ENCODE measurements around the gene WDR1. TPM values are rescaled to one million over a fixed set of nuclear protein-coding genes. Genes with fewer than 3 reads are reported as not detected.

WDR1 gene
- polyA plus RNA-seq, 1 of the 3 experiments (the other 2 are of a cell fraction) = 310 TPM

DNA sequence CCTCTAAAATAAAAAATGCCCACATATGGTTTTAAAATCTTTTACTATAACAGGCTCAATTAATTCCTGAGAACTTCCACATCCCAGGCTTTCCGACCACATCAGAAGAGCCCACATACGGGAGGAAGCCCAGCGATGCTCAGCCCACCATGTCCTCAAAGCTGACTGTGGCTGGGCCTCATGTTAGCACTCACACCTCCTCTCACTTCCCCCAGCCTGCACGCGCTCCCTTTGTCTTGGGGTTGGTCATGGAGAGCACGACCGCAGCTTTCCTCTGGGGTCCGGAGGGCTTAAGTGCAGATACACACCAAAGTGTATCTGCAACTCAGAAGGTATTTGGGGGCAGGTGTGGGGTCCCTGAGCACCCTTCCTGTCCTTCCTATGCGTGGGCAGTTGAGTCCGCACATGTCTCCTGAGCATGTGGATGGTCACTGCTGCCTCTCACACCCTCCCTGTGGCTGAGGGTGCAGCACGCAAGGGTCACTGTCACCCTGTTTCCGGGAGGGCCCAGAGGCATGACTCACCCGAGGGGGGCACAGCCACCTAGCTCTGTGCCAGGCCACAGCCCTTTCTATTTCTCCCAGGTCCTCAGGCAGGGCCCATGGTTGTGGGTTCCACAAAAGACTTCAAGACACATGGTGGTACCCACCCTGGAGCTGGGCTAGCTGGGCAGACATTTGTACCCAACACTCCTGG lies 21.2 kb downstream of the WDR1 start:
- no peaks in the 10 kb centered on the region for H3K9me3 ChIP-seq
- H3K9ac ChIP-seq = peak overlapping the region; percentile 10; the same call in 1 of the 2 replicates
- no peaks in the 10 kb centered on the region for H3K27me3 ChIP-seq (ENCODE audit: insufficient read depth)
- 95% methylated on average over 9 of the region's 13 CpGs for WGBS (ENCODE audit: low lambda C conversion rate)
- peaks cover 21 to 35% of the 10 kb centered on the region in 2 experiments; a peak in 3 of 4 replicates for H3K4me1 ChIP-seq (ENCODE audit: control insufficient read depth in 1 of 2, insufficient read depth in 2 of 2, low read depth in 1 of 2, low read length in 1 of 2)
- no peaks in the 10 kb centered on the region for H3K9me2 ChIP-seq
- H4K20me1 ChIP-seq (ENCODE audit: insufficient read depth) = peaks cover 100% of the 10 kb centered on the region
- H3K27ac ChIP-seq (ENCODE audit: low read depth in 2 of 2, low read length in 1 of 2) = peak overlapping the region in 1 of 2 experiments; percentile 96; a peak in 2 of 4 replicates
- no peak overlapping the region for H3K4me3 ChIP-seq (ENCODE audit: low read depth in 2 of 2, low read length in 1 of 2)
- TF ChIP-seq FOXM1 (IDR thresholded peaks at IDR 0.05; ENCODE audit: low read depth) = no peak
- TF ChIP-seq YY1 (IDR thresholded peaks at IDR 0.05; ENCODE audit: low read depth) = no peak
- no peak for TF ChIP-seq MXI1 (IDR thresholded peaks at IDR 0.05; ENCODE audit: low read depth, low read length)
- no peak for TF ChIP-seq NRF1 (IDR thresholded peaks at IDR 0.05; ENCODE audit: low read depth, low read length)
- no peak for TF ChIP-seq RXRA (IDR thresholded peaks at IDR 0.05; ENCODE audit: borderline replicate concordance, low read depth)
- TF ChIP-seq EP300 (IDR thresholded peaks at IDR 0.05; ENCODE audit: borderline replicate concordance in 1 of 2, low read depth in 1 of 2, low read length in 1 of 2) = no peak
- peak overlapping the region; percentile 80 for H3K4me2 ChIP-seq
- H2AFZ ChIP-seq (ENCODE audit: low read depth) = no peak overlapping the region
- ChIA-PET CTCF (interaction anchor here (1.9 kb wide), 1 partner anchor 9 kb away, joined by 8 read pairs; no protein-coding TSS in a partner anchor), POLR2A (interaction anchor here (1.3 kb wide), 1 partner anchor 15 kb away, joined by 4 read pairs; no protein-coding TSS in a partner anchor)
- peaks cover 37% of the 10 kb centered on the region for H3F3A ChIP-seq (replicated peaks; ENCODE audit: insufficient read depth)
- H3K36me3 ChIP-seq (replicated peaks in 1 of 2; ENCODE audit: control insufficient read depth in 1 of 2, insufficient read depth in 2 of 2, low read length in 1 of 2) = peaks cover 37 to 89% of the 10 kb centered on the region in 2 experiments
- peaks cover 86% of the 10 kb centered on the region for H3K79me2 ChIP-seq (ENCODE audit: insufficient read depth)
- no peak for DNase-seq

DNA sequence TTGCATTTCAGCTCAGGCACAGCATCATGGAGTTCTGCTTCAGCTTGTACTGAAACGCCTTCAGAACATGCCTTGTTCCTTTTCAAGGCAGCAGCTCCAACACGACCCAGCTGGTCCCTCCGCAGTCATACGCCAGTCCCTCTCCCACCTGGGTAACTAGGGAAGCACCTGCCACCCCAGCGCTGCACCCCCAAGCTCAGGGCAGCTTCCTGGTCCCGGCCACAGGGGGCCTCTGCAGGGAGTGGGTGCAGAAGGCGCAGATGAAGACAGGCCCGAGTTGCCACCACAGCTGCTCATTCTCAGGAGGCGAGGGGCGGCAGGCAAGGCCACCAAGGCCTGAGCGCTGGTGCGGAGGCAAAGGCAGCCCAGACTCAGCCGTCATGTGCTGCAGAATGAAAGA lies 21.8 kb downstream of the WDR1 start:
- peaks cover 86% of the 10 kb centered on the region for H3K79me2 ChIP-seq (ENCODE audit: insufficient read depth)
- DNase-seq = no peak
- H3K4me3 ChIP-seq (ENCODE audit: low read depth in 2 of 2, low read length in 1 of 2) = no peak overlapping the region
- ChIA-PET POLR2A (interaction anchor here (1.3 kb wide), 1 partner anchor 14 kb away, joined by 4 read pairs; no protein-coding TSS in a partner anchor), CTCF (interaction anchor here (1.9 kb wide), 1 partner anchor 10 kb away, joined by 8 read pairs; no protein-coding TSS in a partner anchor)
- peaks cover 100% of the 10 kb centered on the region for H4K20me1 ChIP-seq (ENCODE audit: insufficient read depth)
- H3F3A ChIP-seq (replicated peaks; ENCODE audit: insufficient read depth) = peaks cover 32% of the 10 kb centered on the region
- H2AFZ ChIP-seq (ENCODE audit: low read depth) = no peak overlapping the region
- H3K36me3 ChIP-seq (replicated peaks in 1 of 2; ENCODE audit: control insufficient read depth in 1 of 2, insufficient read depth in 2 of 2, low read length in 1 of 2) = peaks cover 34 to 89% of the 10 kb centered on the region in 2 experiments
- H3K9me2 ChIP-seq = no peaks in the 10 kb centered on the region
- 83% methylated on average over 9 of the region's 13 CpGs for WGBS (ENCODE audit: low lambda C conversion rate)
- no peak overlapping the region for H3K9ac ChIP-seq
- no peaks in the 10 kb centered on the region for H3K27me3 ChIP-seq (ENCODE audit: insufficient read depth)
- no peaks in the 10 kb centered on the region for H3K9me3 ChIP-seq
- H3K4me1 ChIP-seq (ENCODE audit: control insufficient read depth in 1 of 2, insufficient read depth in 2 of 2, low read depth in 1 of 2, low read length in 1 of 2) = peaks cover 21 to 35% of the 10 kb centered on the region in 2 experiments; a peak in 3 of 4 replicates
- no peak overlapping the region for H3K27ac ChIP-seq (ENCODE audit: low read depth in 2 of 2, low read length in 1 of 2)
- H3K4me2 ChIP-seq = no peak overlapping the region
- no peak for TF ChIP-seq PBX3 (IDR thresholded peaks at IDR 0.05)
- TF ChIP-seq GABPA (IDR thresholded peaks at IDR 0.05; ENCODE audit: low read depth) = no peak
- TF ChIP-seq FOXM1 (IDR thresholded peaks at IDR 0.05; ENCODE audit: low read depth) = no peak
- no peak for TF ChIP-seq MEF2A (IDR thresholded peaks at IDR 0.05; ENCODE audit: borderline replicate concordance, low read depth)
- TF ChIP-seq MAX (IDR thresholded peaks at IDR 0.05; ENCODE audit: low read depth) = no peak
- no peak for TF ChIP-seq ELF1 (IDR thresholded peaks at IDR 0.05)
- TF ChIP-seq IRF3 (IDR thresholded peaks at IDR 0.05; ENCODE audit: low read depth, low read length) = no peak
- TF ChIP-seq GATA2 (CRISPR knock-in tag; IDR thresholded peaks at IDR 0.05) = no peak
- TF ChIP-seq, protein P1, sequence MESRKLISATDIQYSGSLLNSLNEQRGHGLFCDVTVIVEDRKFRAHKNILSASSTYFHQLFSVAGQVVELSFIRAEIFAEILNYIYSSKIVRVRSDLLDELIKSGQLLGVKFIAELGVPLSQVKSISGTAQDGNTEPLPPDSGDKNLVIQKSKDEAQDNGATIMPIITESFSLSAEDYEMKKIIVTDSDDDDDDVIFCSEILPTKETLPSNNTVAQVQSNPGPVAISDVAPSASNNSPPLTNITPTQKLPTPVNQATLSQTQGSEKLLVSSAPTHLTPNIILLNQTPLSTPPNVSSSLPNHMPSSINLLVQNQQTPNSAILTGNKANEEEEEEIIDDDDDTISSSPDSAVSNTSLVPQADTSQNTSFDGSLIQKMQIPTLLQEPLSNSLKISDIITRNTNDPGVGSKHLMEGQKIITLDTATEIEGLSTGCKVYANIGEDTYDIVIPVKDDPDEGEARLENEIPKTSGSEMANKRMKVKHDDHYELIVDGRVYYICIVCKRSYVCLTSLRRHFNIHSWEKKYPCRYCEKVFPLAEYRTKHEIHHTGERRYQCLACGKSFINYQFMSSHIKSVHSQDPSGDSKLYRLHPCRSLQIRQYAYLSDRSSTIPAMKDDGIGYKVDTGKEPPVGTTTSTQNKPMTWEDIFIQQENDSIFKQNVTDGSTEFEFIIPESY (IDR thresholded peaks at IDR 0.05; ENCODE audit: borderline replicate concordance, low read depth) = no peak
- no peak for TF ChIP-seq USF2 (IDR thresholded peaks at IDR 0.05; ENCODE audit: borderline replicate concordance, low read depth, low read length)
- TF ChIP-seq RCOR1 (IDR thresholded peaks at IDR 0.05; ENCODE audit: low read length) = no peak
- no peak for TF ChIP-seq TEAD4 (IDR thresholded peaks at IDR 0.05; ENCODE audit: borderline replicate concordance, insufficient read depth)

All from SK-N-SH (cell line).